Measurements from ENCODE around the gene FBXW9.

- TF ChIP-seq CTCF (IDR thresholded peaks at IDR 0.05) (no peak), POLR2AphosphoS5 (IDR thresholded peaks at IDR 0.05) (no peak)
These were observed 33.6 kb upstream of the FBXW9 start for GRCh38 chr19:12730064-12730463.

Measured in stomach (tissue), 4 donors.